Mesendoderm (in vitro differentiated cells): ENCODE results near the gene PDE4C.

Experiments
- DNase-seq: peaks from one replicate; pipeline ENCODE4 v3.0.0; 2013
- H2AK5ac ChIP-seq: 2 replicates; pipeline ENCODE4 v1.6.1; 2013; ENCODE audit warnings: low read length, inconsistent platforms
- H2BK120ac ChIP-seq: 2 replicates; pipeline ENCODE4 v1.6.1; 2013; ENCODE audit warnings: low read depth, mild to moderate bottlenecking, low read length, moderate library complexity, mixed read lengths
- H2BK15ac ChIP-seq: replicated peaks from 2 replicates; pipeline ENCODE4 v1.6.1; 2013; ENCODE audit warnings: low read depth, mild to moderate bottlenecking, moderate library complexity
- H2BK5ac ChIP-seq: 2 replicates; pipeline ENCODE4 v1.6.1; 2013; ENCODE audit warnings: low read length, inconsistent platforms
- H3K18ac ChIP-seq: 2 replicates; pipeline ENCODE4 v1.6.1; 2013; ENCODE audit warnings: mild to moderate bottlenecking, low read length, mixed read lengths
- H3K23ac ChIP-seq: one replicate; pipeline ENCODE4 v1.6.1; 2013; ENCODE audit warnings: low read length
- H3K27ac ChIP-seq: 2 replicates; pipeline ENCODE4 v1.5.1; 2013; ENCODE audit warnings: low read depth, mild to moderate bottlenecking, inconsistent platforms, low read length, moderate library complexity
- H3K27me3 ChIP-seq: 2 replicates; pipeline ENCODE4 v1.6.1; 2013; ENCODE audit warnings: low read length, control low read depth, mild to moderate bottlenecking, inconsistent platforms; ENCODE audit not compliant: insufficient read depth, poor library complexity
- H3K36me3 ChIP-seq: 2 replicates; pipeline ENCODE4 v1.6.1; 2013; ENCODE audit warnings: low read length, inconsistent platforms; ENCODE audit not compliant: control insufficient read depth, insufficient read depth
- H3K4ac ChIP-seq: one replicate; pipeline ENCODE4 v1.6.1; 2013; ENCODE audit warnings: low read depth, mild to moderate bottlenecking, low read length, moderate library complexity
- H3K4me1 ChIP-seq: 2 replicates; pipeline ENCODE4 v1.6.1; 2013; ENCODE audit warnings: low read depth, low read length, inconsistent platforms; ENCODE audit not compliant: control insufficient read depth
- H3K4me2 ChIP-seq: 2 replicates; pipeline ENCODE4 v1.6.1; 2013; ENCODE audit warnings: low read length
- H3K4me3 ChIP-seq: 2 replicates; pipeline ENCODE4 v1.5.1; 2013; ENCODE audit warnings: mild to moderate bottlenecking, low read length
- H3K56ac ChIP-seq: one replicate; pipeline ENCODE4 v1.6.1; 2013; ENCODE audit warnings: low read length
- H3K79me1 ChIP-seq: 2 replicates; pipeline ENCODE4 v1.6.1; 2013; ENCODE audit warnings: low read length, inconsistent platforms
- H3K79me2 ChIP-seq: 2 replicates; pipeline ENCODE4 v1.6.1; 2013; ENCODE audit warnings: mild to moderate bottlenecking, low read length; ENCODE audit not compliant: control insufficient read depth, insufficient read depth
- H3K9ac ChIP-seq: 2 replicates; pipeline ENCODE4 v1.6.1; 2013; ENCODE audit warnings: low read length, inconsistent platforms
- H4K5ac ChIP-seq: one replicate; pipeline ENCODE4 v1.6.1; 2013; ENCODE audit warnings: low read length
- H4K8ac ChIP-seq: one replicate; pipeline ENCODE4 v1.6.1; 2013; ENCODE audit warnings: low read depth, mild to moderate bottlenecking, control low read depth, low read length, moderate library complexity
- WGBS: extraction: QIAGEN DNeasy Blood & Tissue Kit; methylation state at CpG from one replicate; pipeline ENCODE4 v1.1.7; 2013; ENCODE audit warnings: low lambda C conversion rate, missing lambda C conversion rate; ENCODE audit not compliant: insufficient coverage; ENCODE audit errors: extremely low coverage; 5-methylcytosine and 5-hydroxymethylcytosine counted together

The PDE4C gene

GRCh38 chr19:18270326-18270725, 44.1 kb upstream of the PDE4C start:
- H3K27ac ChIP-seq = no peak overlapping the region
- no peak overlapping the region for H3K23ac ChIP-seq
- H3K36me3 ChIP-seq = no peaks in the 10 kb centered on the region
- no peak overlapping the region for H3K18ac ChIP-seq
- no peak overlapping the region for H2AK5ac ChIP-seq
- DNase-seq = no peak
- no peaks in the 10 kb centered on the region for H3K79me2 ChIP-seq
- H3K4me2 ChIP-seq = no peak overlapping the region
- H3K79me1 ChIP-seq = no peaks in the 10 kb centered on the region
- no peak overlapping the region for H3K4ac ChIP-seq
- H4K5ac ChIP-seq = no peak overlapping the region
- no peak overlapping the region for H2BK15ac ChIP-seq
- no peak overlapping the region for H3K56ac ChIP-seq
- no peaks in the 10 kb centered on the region for H3K27me3 ChIP-seq
- no CpG with 5 or more reads among the region's 9 CpGs for WGBS
- H4K8ac ChIP-seq = no peak overlapping the region
- no peak overlapping the region for H2BK120ac ChIP-seq
- no peaks in the 10 kb centered on the region for H3K4me1 ChIP-seq
- no peak overlapping the region for H3K4me3 ChIP-seq
- H3K9ac ChIP-seq = no peak overlapping the region
- no peak overlapping the region for H2BK5ac ChIP-seq

GRCh38 chr19:18269070-18269723, 43.0 kb upstream of the PDE4C start:
- Histone ChIP-seq H3K4me1 (no peaks in the 10 kb centered on the region), H2BK5ac (no peak overlapping the region), H2AK5ac (no peak overlapping the region), H3K9ac (no peak overlapping the region), H3K27me3 (no peaks in the 10 kb centered on the region), H3K36me3 (no peaks in the 10 kb centered on the region), H3K79me2 (no peaks in the 10 kb centered on the region), H3K4me2 (no peak overlapping the region), H2BK120ac (no peak overlapping the region), H3K18ac (no peak overlapping the region), H4K8ac (no peak overlapping the region), H4K5ac (no peak overlapping the region), H2BK15ac (no peak overlapping the region), H3K23ac (no peak overlapping the region), H3K4me3 (no peak overlapping the region), H3K79me1 (no peaks in the 10 kb centered on the region), H3K56ac (no peak overlapping the region), H3K4ac (no peak overlapping the region), H3K27ac (no peak overlapping the region)
- DNase-seq = no peak
- WGBS = no CpG with 5 or more reads among the region's 2 CpGs

GRCh38 chr19:18266771-18267686, 40.8 kb upstream of the PDE4C start:
- no peak overlapping the region for H3K56ac ChIP-seq
- H3K4me3 ChIP-seq = no peak overlapping the region
- no peak overlapping the region for H3K4me2 ChIP-seq
- no peak overlapping the region for H3K9ac ChIP-seq
- no peak overlapping the region for H2BK15ac ChIP-seq
- no peak overlapping the region for H2AK5ac ChIP-seq
- no peak overlapping the region for H2BK120ac ChIP-seq
- no peaks in the 10 kb centered on the region for H3K27me3 ChIP-seq
- H4K8ac ChIP-seq = no peak overlapping the region
- no peaks in the 10 kb centered on the region for H3K79me2 ChIP-seq
- H2BK5ac ChIP-seq = no peak overlapping the region
- H4K5ac ChIP-seq = no peak overlapping the region
- H3K79me1 ChIP-seq = no peaks in the 10 kb centered on the region
- no peak overlapping the region for H3K23ac ChIP-seq
- H3K4ac ChIP-seq = no peak overlapping the region
- WGBS = no CpG with 5 or more reads among the region's 42 CpGs
- no peaks in the 10 kb centered on the region for H3K36me3 ChIP-seq
- H3K27ac ChIP-seq = no peak overlapping the region
- H3K4me1 ChIP-seq = no peaks in the 10 kb centered on the region
- no peak overlapping the region for H3K18ac ChIP-seq
- no peak for DNase-seq

GRCh38 chr19:18265582-18265981, 39.3 kb upstream of the PDE4C start:
- Histone ChIP-seq H3K4me1 (no peaks in the 10 kb centered on the region), H3K9ac (no peak overlapping the region), H2BK120ac (no peak overlapping the region), H4K8ac (no peak overlapping the region), H3K27ac (no peak overlapping the region), H3K56ac (no peak overlapping the region), H3K23ac (no peak overlapping the region), H3K36me3 (no peaks in the 10 kb centered on the region), H3K79me2 (no peaks in the 10 kb centered on the region), H3K4me2 (no peak overlapping the region), H3K4ac (no peak overlapping the region), H2BK15ac (no peak overlapping the region), H3K18ac (no peak overlapping the region), H3K79me1 (no peaks in the 10 kb centered on the region), H4K5ac (no peak overlapping the region), H2AK5ac (no peak overlapping the region), H2BK5ac (no peak overlapping the region), H3K4me3 (no peak overlapping the region), H3K27me3 (no peaks in the 10 kb centered on the region)
- DNase-seq = no peak
- WGBS = no CpG with 5 or more reads among the region's 7 CpGs

- Histone ChIP-seq H3K9ac (no peak overlapping the region), H3K4me2 (no peak overlapping the region), H3K79me2 (no peaks in the 10 kb centered on the region), H3K56ac (no peak overlapping the region), H2AK5ac (no peak overlapping the region), H3K4me1 (no peaks in the 10 kb centered on the region), H3K23ac (no peak overlapping the region), H3K4ac (no peak overlapping the region), H3K18ac (no peak overlapping the region), H4K5ac (no peak overlapping the region), H3K27ac (no peak overlapping the region), H2BK15ac (no peak overlapping the region), H3K36me3 (no peaks in the 10 kb centered on the region), H2BK5ac (no peak overlapping the region), H3K4me3 (no peak overlapping the region), H3K27me3 (no peaks in the 10 kb centered on the region), H3K79me1 (no peaks in the 10 kb centered on the region), H2BK120ac (no peak overlapping the region), H4K8ac (no peak overlapping the region)
- no peak for DNase-seq
- no CpG with 5 or more reads among the region's 23 CpGs for WGBS
Observed at GRCh38 chr19:18264971-18265540, 38.8 kb upstream of the PDE4C start.
